ENCODE results near the gene ZDHHC9. TPM values are rescaled to one million over a fixed set of nuclear protein-coding genes. Genes with fewer than 3 reads are reported as not detected.

Gene ZDHHC9
- polyA plus RNA-seq, 1 of the 3 experiments (the other 2 are of a cell fraction), result 8.1 TPM

GRCh38 chrX:129787336-129788055 is 56.2 kb downstream of the ZDHHC9 start:
- H3K4me2 ChIP-seq, result no peak overlapping the region
- DNase-seq, result no peak
- no peaks in the 10 kb centered on the region for H3K9me3 ChIP-seq
- H3K4me3 ChIP-seq (ENCODE audit: low read depth in 2 of 2, low read length in 1 of 2), result no peak overlapping the region
- no peaks in the 10 kb centered on the region for H3F3A ChIP-seq (replicated peaks; ENCODE audit: insufficient read depth)
- TF ChIP-seq YY1 (IDR thresholded peaks at IDR 0.05; ENCODE audit: low read depth), result no peak
- no peak for TF ChIP-seq TAF1 (IDR thresholded peaks at IDR 0.05; ENCODE audit: borderline replicate concordance, low read depth, low read length)
- no peak for TF ChIP-seq SMC3 (IDR thresholded peaks at IDR 0.05; ENCODE audit: low read depth, low read length)
- ChIA-PET POLR2A (no interaction called here), CTCF (interaction anchor here (0.6 kb wide), 1 partner anchor 11 kb away, joined by 3 read pairs; no protein-coding TSS in a partner anchor)
- no peaks in the 10 kb centered on the region for H3K9me2 ChIP-seq
- H3K79me2 ChIP-seq (ENCODE audit: insufficient read depth), result no peaks in the 10 kb centered on the region
- 41% methylated on average over 9 of the region's 11 CpGs for WGBS (ENCODE audit: low lambda C conversion rate)
- no peaks in the 10 kb centered on the region for H3K36me3 ChIP-seq (replicated peaks in 1 of 2; ENCODE audit: control insufficient read depth in 1 of 2, insufficient read depth in 2 of 2, low read length in 1 of 2)
- no peak overlapping the region for H2AFZ ChIP-seq (ENCODE audit: low read depth)
- no peak overlapping the region for H3K9ac ChIP-seq
- no peaks in the 10 kb centered on the region; the same call in 1 of the 2 replicates for H3K27me3 ChIP-seq (ENCODE audit: insufficient read depth)
- H3K27ac ChIP-seq (ENCODE audit: low read depth in 2 of 2, low read length in 1 of 2), result no peak overlapping the region
- no peaks in the 10 kb centered on the region; a peak in 1 of 4 replicates for H3K4me1 ChIP-seq (ENCODE audit: control insufficient read depth in 1 of 2, insufficient read depth in 2 of 2, low read depth in 1 of 2, low read length in 1 of 2)
- no peaks in the 10 kb centered on the region for H4K20me1 ChIP-seq (ENCODE audit: insufficient read depth)

GRCh38 chrX:129786210-129786651 is 57.5 kb downstream of the ZDHHC9 start:
- no peak overlapping the region for H3K4me3 ChIP-seq (ENCODE audit: low read depth in 2 of 2, low read length in 1 of 2)
- H4K20me1 ChIP-seq (ENCODE audit: insufficient read depth), result no peaks in the 10 kb centered on the region
- no peaks in the 10 kb centered on the region for H3K9me2 ChIP-seq
- POLR2A ChIA-PET, result no interaction called here
- no peak for DNase-seq
- TF ChIP-seq EP300 (IDR thresholded peaks at IDR 0.05; ENCODE audit: borderline replicate concordance in 1 of 2, low read depth in 1 of 2, low read length in 1 of 2) (no peak), FOSL2 (IDR thresholded peaks at IDR 0.05; ENCODE audit: borderline replicate concordance, low read depth) (no peak), MXI1 (IDR thresholded peaks at IDR 0.05; ENCODE audit: low read depth, low read length) (no peak), RFX5 (IDR thresholded peaks at IDR 0.05; ENCODE audit: low read length) (no peak), NFIC (IDR thresholded peaks at IDR 0.05; ENCODE audit: borderline replicate concordance) (no peak), USF2 (IDR thresholded peaks at IDR 0.05; ENCODE audit: borderline replicate concordance, low read depth, low read length) (no peak)
- no peaks in the 10 kb centered on the region for H3K36me3 ChIP-seq (replicated peaks in 1 of 2; ENCODE audit: control insufficient read depth in 1 of 2, insufficient read depth in 2 of 2, low read length in 1 of 2)
- 25% methylated on average over 3 of the region's 3 CpGs for WGBS (ENCODE audit: low lambda C conversion rate)
- H3K4me1 ChIP-seq (ENCODE audit: control insufficient read depth in 1 of 2, insufficient read depth in 2 of 2, low read depth in 1 of 2, low read length in 1 of 2), result no peaks in the 10 kb centered on the region; a peak in 1 of 4 replicates
- H2AFZ ChIP-seq (ENCODE audit: low read depth), result no peak overlapping the region
- no peak overlapping the region for H3K9ac ChIP-seq
- H3K9me3 ChIP-seq, result no peaks in the 10 kb centered on the region
- no peaks in the 10 kb centered on the region; the same call in 1 of the 2 replicates for H3K27me3 ChIP-seq (ENCODE audit: insufficient read depth)
- no peak overlapping the region for H3K4me2 ChIP-seq
- H3K27ac ChIP-seq (ENCODE audit: low read depth in 2 of 2, low read length in 1 of 2), result no peak overlapping the region
- CTCF ChIA-PET, result interaction anchor here (1.0 kb wide), 1 partner anchor 37 kb away, joined by 3 read pairs; no protein-coding TSS in a partner anchor
- H3K79me2 ChIP-seq (ENCODE audit: insufficient read depth), result no peaks in the 10 kb centered on the region
- no peaks in the 10 kb centered on the region for H3F3A ChIP-seq (replicated peaks; ENCODE audit: insufficient read depth)
